ENCODE data around the gene CDKN2B. TPM values are rescaled to one million over a fixed set of nuclear protein-coding genes. Genes with fewer than 3 reads are reported as not detected.

CDKN2B gene
- total and polyA plus RNA-seq, 2 of the 4 experiments (the other 2 are of a cell fraction), result 3.6 to 8.2 TPM

GRCh38 chr9:22031655-22032411, 22.7 kb upstream of the CDKN2B start:
- H3K4me1 ChIP-seq (ENCODE audit: control insufficient read depth, insufficient read depth, low read length), result peaks cover 3% of the 10 kb centered on the region; the same call in 1 of the 2 replicates
- TF ChIP-seq POLR2A (IDR thresholded peaks at IDR 0.05; ENCODE audit: low read depth, low read length), result no peak
- no peak for TF ChIP-seq MAFK (IDR thresholded peaks at IDR 0.05; ENCODE audit: low read depth, low read length)
- no peak for TF ChIP-seq FOS (IDR thresholded peaks at IDR 0.05; ENCODE audit: low read depth, low read length)
- TF ChIP-seq RFX5 (IDR thresholded peaks at IDR 0.05; ENCODE audit: low read depth, low read length), result no peak
- no peak for TF ChIP-seq BHLHE40 (IDR thresholded peaks at IDR 0.05; ENCODE audit: low read depth, low read length)
- no peak for TF ChIP-seq MAZ (IDR thresholded peaks at IDR 0.05; ENCODE audit: borderline replicate concordance, low read depth, low read length)
- TF ChIP-seq MXI1 (IDR thresholded peaks at IDR 0.05; ENCODE audit: borderline replicate concordance, low read depth, low read length), result no peak
- TF ChIP-seq NFE2L2 (IDR thresholded peaks at IDR 0.05; ENCODE audit: low read depth, low read length), result no peak
- no peak for TF ChIP-seq RAD21 (IDR thresholded peaks at IDR 0.05; ENCODE audit: low read length)
- TF ChIP-seq SMC3 (IDR thresholded peaks at IDR 0.05; ENCODE audit: low read depth, low read length), result no peak
- no peak overlapping the region for H3K4me2 ChIP-seq (ENCODE audit: low read depth, low read length)
- H2AK5ac ChIP-seq (ENCODE audit: low read depth, low read length), result no peak overlapping the region
- H3K27ac ChIP-seq (ENCODE audit: insufficient read depth, low read length), result no peak overlapping the region
- H3K4me3 ChIP-seq (ENCODE audit: insufficient read depth, low read depth, low read length), result no peak overlapping the region
- H3K36me3 ChIP-seq (ENCODE audit: control insufficient read depth, insufficient read depth, low read length), result peaks cover 1% of the 10 kb centered on the region; the same call in 1 of the 2 replicates
- ChIA-PET POLR2A (ENCODE audit: unreplicated experiment) (no interaction called here), CTCF (no interaction called here)
- H2BK15ac ChIP-seq (ENCODE audit: low read depth, low read length), result 0 out of 3 replicates have a peak overlapping the region, but pooled peaks have one; percentile 21
- no peaks in the 10 kb centered on the region for H3K27me3 ChIP-seq (ENCODE audit: control insufficient read depth, insufficient read depth, low read length)
- in situ Hi-C loops (cut with MboI; ENCODE audit: low sequenced_read_pairs), result no loop called here
- H3K9ac ChIP-seq (ENCODE audit: low read depth, low read length), result no peak overlapping the region
- dilution Hi-C loops (cut with HindIII; ENCODE audit: low sequenced_read_pairs, unreplicated experiment), result no loop called here
- intact Hi-C loops (cut with micrococcal nuclease), result no loop called here
- no peak overlapping the region for H2AFZ ChIP-seq (replicated peaks; ENCODE audit: low read length, poor library complexity)
- no peak overlapping the region; the same call in 1 of the 2 replicates for H2BK20ac ChIP-seq (ENCODE audit: low read depth, low read length)
- no peak overlapping the region for H3K4ac ChIP-seq (ENCODE audit: low read depth, low read length)
- H4K8ac ChIP-seq (ENCODE audit: low read depth in 2 of 2, low read length in 2 of 2), result no peak overlapping the region
- ATAC-seq (ENCODE audit: low read depth) (no peak), DNase-seq (no peak)
- H4K91ac ChIP-seq (ENCODE audit: insufficient read depth, low read depth, low read length), result no peak overlapping the region
- no peak overlapping the region for H2BK120ac ChIP-seq (ENCODE audit: low read depth, low read length)
- H3K56ac ChIP-seq (ENCODE audit: extremely low read depth, insufficient read depth, low read length), result no peak overlapping the region
- no peaks in the 10 kb centered on the region for H3K79me1 ChIP-seq (ENCODE audit: low read depth in 1 of 2, low read length in 2 of 2)
- no peak overlapping the region for H2AK9ac ChIP-seq (replicated peaks; ENCODE audit: low read depth, low read length, poor library complexity)
- H3K14ac ChIP-seq (replicated peaks; ENCODE audit: low read depth, low read length), result no peak overlapping the region
- H2BK5ac ChIP-seq (ENCODE audit: low read depth, low read length, poor library complexity, severe bottlenecking), result no peak overlapping the region
- no peaks in the 10 kb centered on the region for H3K9me3 ChIP-seq (ENCODE audit: control insufficient read depth, insufficient read depth, low read length)
- peaks cover 2% of the 10 kb centered on the region for H3K9me1 ChIP-seq (ENCODE audit: insufficient read depth, low read length)
- H4K5ac ChIP-seq (ENCODE audit: low read depth, low read length), result no peak overlapping the region
- no peaks in the 10 kb centered on the region for H4K20me1 ChIP-seq (ENCODE audit: insufficient read depth, low read length)
- no peak overlapping the region for H3K23ac ChIP-seq (ENCODE audit: low read depth, low read length)
- WGBS, 2 experiments (ENCODE audit: extremely low coverage in 2 of 2, insufficient read length in 1 of 2), result 63% methylated on average over 1 of the region's 4 CpGs; no CpG with 5 or more reads in 1 of the 2 experiments
- no TSS peak for BruUV-seq (replicated peaks)
- H3K18ac ChIP-seq (ENCODE audit: low read depth, low read length), result no peak overlapping the region

Data from IMR-90 (cell line).